Neural progenitor cell (in vitro differentiated cells): ENCODE data around the gene DNAJC3. TPM values are rescaled to one million over a fixed set of nuclear protein-coding genes. Genes with fewer than 3 reads are reported as not detected.

Experiments
- DNase-seq: peaks from one replicate; pipeline ENCODE4 v3.0.0-alpha.2; 2016; ENCODE audit warnings: low spot score
- H2AFZ ChIP-seq: fragments of 200-600 bp; sonication (generic); replicated peaks from 2 replicates; pipeline ENCODE4 v1.6.1; 2016; ENCODE audit warnings: antibody characterized with exemption
- H3F3A ChIP-seq: fragments of 200-600 bp; sonication (generic); 2 replicates; pipeline ENCODE4 v1.6.1; 2016; ENCODE audit warnings: antibody characterized with exemption, low read depth
- H3K27ac ChIP-seq: fragments of 200-600 bp; sonication (generic); 2 replicates; pipeline ENCODE4 v1.5.1; 2016; ENCODE audit warnings: mild to moderate bottlenecking
- H3K27me3 ChIP-seq: fragments of 200-600 bp; sonication (generic); 2 replicates; pipeline ENCODE4 v1.6.1; 2016; ENCODE audit warnings: mild to moderate bottlenecking, moderate library complexity
- H3K36me3 ChIP-seq: fragments of 200-600 bp; sonication (generic); 2 replicates; pipeline ENCODE4 v1.5.1; 2016
- H3K4me1 ChIP-seq: fragments of 200-600 bp; sonication (generic); 2 replicates; pipeline ENCODE4 v1.6.1; 2016; ENCODE audit warnings: mixed run types
- H3K4me2 ChIP-seq: fragments of 200-600 bp; sonication (generic); 2 replicates; pipeline ENCODE4 v1.6.1; 2016
- H3K4me3 ChIP-seq: fragments of 200-600 bp; sonication (generic); 2 replicates; pipeline ENCODE4 v1.5.1; 2016
- H3K79me2 ChIP-seq: fragments of 200-600 bp; sonication (generic); 2 replicates; pipeline ENCODE4 v1.6.1; 2016; ENCODE audit warnings: low read depth
- H3K9ac ChIP-seq: fragments of 200-600 bp; sonication (generic); 2 replicates; pipeline ENCODE4 v1.6.1; 2016
- H3K9me3 ChIP-seq: fragments of 200-600 bp; sonication (generic); 2 replicates; pipeline ENCODE4 v1.5.1; 2016; ENCODE audit warnings: low read depth
- H4K20me1 ChIP-seq: fragments of 200-600 bp; sonication (generic); 2 replicates; pipeline ENCODE4 v1.6.1; 2016; ENCODE audit warnings: low read depth
- H3K27ac Mint-ChIP-seq: 3 replicates; pipeline ENCODE4 v1.8.0; 2021; ENCODE audit warnings: mixed read lengths
- H3K27me3 Mint-ChIP-seq: 2 replicates; pipeline ENCODE4 v1.8.0; 2022; ENCODE audit warnings: low read depth, mild to moderate bottlenecking, inconsistent platforms, moderate library complexity, mixed read lengths; ENCODE audit not compliant: insufficient read depth
- H3K36me3 Mint-ChIP-seq: 3 replicates; pipeline ENCODE4 v1.8.0; 2021; ENCODE audit warnings: mixed read lengths
- H3K4me1 Mint-ChIP-seq: 3 replicates; pipeline ENCODE4 v1.8.0; 2021; ENCODE audit warnings: mixed read lengths
- H3K4me3 Mint-ChIP-seq: 3 replicates; pipeline ENCODE4 v1.8.0; 2021; ENCODE audit warnings: mild to moderate bottlenecking, moderate library complexity, mixed read lengths
- H3K9me3 Mint-ChIP-seq: 3 replicates; pipeline ENCODE4 v1.8.0; 2020; ENCODE audit warnings: mixed read lengths
- EZH2 ChIP-seq: fragments of 200-600 bp; sonication (generic); IDR thresholded peaks from 2 replicates; pipeline ENCODE4 v1.6.1; 2017; ENCODE audit warnings: antibody characterized with exemption, mild to moderate bottlenecking, moderate library complexity
- EZH2phosphoT487 ChIP-seq: fragments of 200-600 bp; sonication (generic); IDR thresholded peaks from 2 replicates; pipeline ENCODE4 v1.6.1; 2017; ENCODE audit warnings: antibody characterized with exemption
- total RNA-seq: library from RNA; depleted of rRNA; stranded (reverse); fragments of >200 nt; gene quantifications from 2 replicates; pipeline ENCODE4 v1.2.3, GENCODE V29; 2015; ENCODE audit warnings: low replicate concordance
- TF ChIP-seq, protein P1 (sequence below): fragments of 200-600 bp; sonication (generic); IDR thresholded peaks from 2 replicates; pipeline ENCODE4 v1.5.1; 2017; ENCODE audit warnings: antibody characterized with exemption, mild to moderate bottlenecking

DNAJC3 gene
- total RNA-seq, 1 donor from 2014 or later = 17.3 TPM

DNA sequence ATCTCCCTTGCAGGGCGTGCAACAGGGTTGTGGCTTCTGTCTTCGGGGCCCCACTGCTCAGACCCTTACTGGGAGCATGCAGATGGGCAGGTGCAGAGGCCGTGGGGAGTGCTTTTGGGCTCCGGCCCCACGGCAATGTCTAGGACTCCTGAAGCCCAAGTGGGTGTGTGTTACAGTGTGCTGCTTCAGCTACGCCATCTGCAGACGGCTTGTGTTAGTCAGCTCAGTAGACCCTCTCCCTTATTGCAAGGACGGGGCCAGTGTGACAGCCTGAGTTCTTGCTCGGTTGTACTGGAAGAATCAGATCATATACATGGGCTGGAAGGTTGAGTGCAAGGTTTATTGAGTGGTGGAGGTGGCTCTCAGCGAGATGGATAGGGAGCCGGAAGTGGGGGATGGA lies 39.3 kb downstream of the DNAJC3 start:
- Histone ChIP-seq H3K4me2 (no peak overlapping the region), H3K27ac (no peak overlapping the region), H3K9ac (no peak overlapping the region), H3K79me2 (no peaks in the 10 kb centered on the region), H3K36me3 (no peaks in the 10 kb centered on the region), H3K27me3 (no peaks in the 10 kb centered on the region), H3K4me1 (no peaks in the 10 kb centered on the region), H3K9me3 (no peaks in the 10 kb centered on the region), H3F3A (no peaks in the 10 kb centered on the region), H3K4me3 (no peak overlapping the region), H4K20me1 (no peaks in the 10 kb centered on the region), H2AFZ (no peak overlapping the region)
- H3K4me1 Mint-ChIP-seq = no peaks in the 10 kb centered on the region
- DNase-seq = peak; percentile 17
- peaks cover 11% of the 10 kb centered on the region for H3K9me3 Mint-ChIP-seq
- no peaks in the 10 kb centered on the region for H3K27me3 Mint-ChIP-seq
- TF ChIP-seq EZH2 (no peak), EZH2phosphoT487 (no peak)
- TF ChIP-seq, protein P1, sequence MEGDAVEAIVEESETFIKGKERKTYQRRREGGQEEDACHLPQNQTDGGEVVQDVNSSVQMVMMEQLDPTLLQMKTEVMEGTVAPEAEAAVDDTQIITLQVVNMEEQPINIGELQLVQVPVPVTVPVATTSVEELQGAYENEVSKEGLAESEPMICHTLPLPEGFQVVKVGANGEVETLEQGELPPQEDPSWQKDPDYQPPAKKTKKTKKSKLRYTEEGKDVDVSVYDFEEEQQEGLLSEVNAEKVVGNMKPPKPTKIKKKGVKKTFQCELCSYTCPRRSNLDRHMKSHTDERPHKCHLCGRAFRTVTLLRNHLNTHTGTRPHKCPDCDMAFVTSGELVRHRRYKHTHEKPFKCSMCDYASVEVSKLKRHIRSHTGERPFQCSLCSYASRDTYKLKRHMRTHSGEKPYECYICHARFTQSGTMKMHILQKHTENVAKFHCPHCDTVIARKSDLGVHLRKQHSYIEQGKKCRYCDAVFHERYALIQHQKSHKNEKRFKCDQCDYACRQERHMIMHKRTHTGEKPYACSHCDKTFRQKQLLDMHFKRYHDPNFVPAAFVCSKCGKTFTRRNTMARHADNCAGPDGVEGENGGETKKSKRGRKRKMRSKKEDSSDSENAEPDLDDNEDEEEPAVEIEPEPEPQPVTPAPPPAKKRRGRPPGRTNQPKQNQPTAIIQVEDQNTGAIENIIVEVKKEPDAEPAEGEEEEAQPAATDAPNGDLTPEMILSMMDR = no peak
- peaks cover 40% of the 10 kb centered on the region for H3K36me3 Mint-ChIP-seq
- H3K27ac Mint-ChIP-seq = no peak overlapping the region
- H3K4me3 Mint-ChIP-seq = no peak overlapping the region

DNA sequence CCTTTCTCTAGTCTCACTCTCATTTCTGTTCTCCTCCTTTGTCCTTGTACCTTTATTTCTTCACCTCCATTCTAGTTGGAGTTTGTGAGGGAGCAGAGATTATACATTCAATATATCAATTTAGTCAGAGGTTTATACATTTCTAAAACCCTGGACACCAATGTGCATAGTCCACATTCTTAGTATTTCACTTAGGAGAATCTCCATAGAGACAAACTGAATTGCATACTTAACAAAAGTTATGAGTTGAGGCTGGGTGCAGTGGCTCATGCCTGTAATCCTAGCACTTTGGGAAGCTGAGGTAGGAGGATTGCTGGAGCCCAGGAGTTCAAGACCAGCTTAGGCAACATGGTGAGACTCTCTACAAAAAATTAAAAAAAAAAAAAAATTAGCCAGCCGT lies 45.3 kb downstream of the DNAJC3 start:
- Mint-ChIP-seq H3K27me3 (no peaks in the 10 kb centered on the region), H3K36me3 (peaks cover 18% of the 10 kb centered on the region), H3K27ac (no peak overlapping the region), H3K4me1 (no peaks in the 10 kb centered on the region), H3K4me3 (no peak overlapping the region), H3K9me3 (no peaks in the 10 kb centered on the region)
- Histone ChIP-seq H3K4me2 (no peak overlapping the region), H3K9ac (no peak overlapping the region), H3K36me3 (no peaks in the 10 kb centered on the region), H4K20me1 (no peaks in the 10 kb centered on the region), H3K79me2 (no peaks in the 10 kb centered on the region), H3K27ac (no peak overlapping the region), H3K27me3 (no peaks in the 10 kb centered on the region), H2AFZ (no peak overlapping the region), H3K9me3 (no peaks in the 10 kb centered on the region), H3K4me1 (no peaks in the 10 kb centered on the region), H3K4me3 (no peak overlapping the region), H3F3A (no peaks in the 10 kb centered on the region)
- DNase-seq = no peak
- no peak for TF ChIP-seq EZH2phosphoT487
- TF ChIP-seq EZH2 = no peak
- TF ChIP-seq, protein P1 = no peak

DNA sequence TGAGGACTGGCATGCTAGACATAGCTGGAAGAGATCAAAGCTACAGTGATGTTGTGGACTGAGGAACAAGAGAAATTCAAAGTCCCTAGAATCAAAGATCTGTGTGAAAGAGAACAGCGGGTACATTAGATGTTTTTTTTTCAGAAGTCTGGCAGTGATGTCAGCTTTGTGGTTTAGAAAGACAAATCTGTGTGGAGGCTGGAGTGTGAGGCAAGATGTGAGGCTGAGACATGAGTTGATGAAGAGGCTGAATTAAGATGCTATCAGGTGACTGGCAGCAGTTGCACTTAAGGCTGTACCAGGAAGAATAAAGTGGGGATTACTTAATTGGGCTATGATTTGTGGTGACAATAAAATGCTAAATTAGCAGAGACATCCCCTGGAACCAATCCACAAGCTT lies 46.5 kb downstream of the DNAJC3 start:
- no peak overlapping the region for H3K9ac ChIP-seq
- H3K36me3 ChIP-seq = no peaks in the 10 kb centered on the region
- H3K9me3 Mint-ChIP-seq = no peaks in the 10 kb centered on the region
- no peak overlapping the region for H3K4me2 ChIP-seq
- TF ChIP-seq EZH2 (no peak), EZH2phosphoT487 (no peak)
- TF ChIP-seq, protein P1 = no peak
- H3K4me1 Mint-ChIP-seq = no peaks in the 10 kb centered on the region
- DNase-seq = no peak
- H3K9me3 ChIP-seq = no peaks in the 10 kb centered on the region
- no peak overlapping the region for H2AFZ ChIP-seq
- no peaks in the 10 kb centered on the region for H4K20me1 ChIP-seq
- no peaks in the 10 kb centered on the region for H3K27me3 Mint-ChIP-seq
- H3K79me2 ChIP-seq = no peaks in the 10 kb centered on the region
- H3K4me3 ChIP-seq = no peak overlapping the region
- H3K4me3 Mint-ChIP-seq = no peak overlapping the region
- H3K27me3 ChIP-seq = no peaks in the 10 kb centered on the region
- H3K27ac ChIP-seq = no peak overlapping the region
- H3F3A ChIP-seq = no peaks in the 10 kb centered on the region
- H3K36me3 Mint-ChIP-seq = peaks cover 14% of the 10 kb centered on the region
- no peak overlapping the region for H3K27ac Mint-ChIP-seq
- no peaks in the 10 kb centered on the region for H3K4me1 ChIP-seq
